C1 segment of cervical spinal cord (tissue), 14 donors: ENCODE results near the gene SERINC1.

Experiments
- DNase-seq, 14 donors: peaks; one replicate each; lab custom pipeline; 2025; lab: John Stamatoyannopoulos, UW

SERINC1 gene

GRCh38 chr6:122432816-122433215, 38.8 kb downstream of the SERINC1 start:
- DNase-seq: no peak

- no peak for DNase-seq
These were observed 39.8 kb downstream of the SERINC1 start for GRCh38 chr6:122431780-122432179.

GRCh38 chr6:122429323-122429722, 42.3 kb downstream of the SERINC1 start:
- no peak for DNase-seq

- no peak for DNase-seq
These were observed 42.8 kb downstream of the SERINC1 start for GRCh38 chr6:122428781-122429180.

- DNase-seq: no peak
These were observed 45.0 kb downstream of the SERINC1 start for GRCh38 chr6:122426597-122426996.

- no peak for DNase-seq
These were observed 47.9 kb downstream of the SERINC1 start for GRCh38 chr6:122423734-122424133.

GRCh38 chr6:122422614-122423267, 48.9 kb downstream of the SERINC1 start:
- DNase-seq: no peak

GRCh38 chr6:122422003-122422402, 49.6 kb downstream of the SERINC1 start:
- DNase-seq: no peak

- DNase-seq: no peak
These were observed 54.8 kb downstream of the SERINC1 start for GRCh38 chr6:122416825-122417224.

GRCh38 chr6:122412001-122412400, 59.6 kb downstream of the SERINC1 start:
- DNase-seq: no peak

GRCh38 chr6:122408702-122409458, 62.7 kb downstream of the SERINC1 start:
- no peak for DNase-seq

- DNase-seq: no peak
These were observed 63.4 kb downstream of the SERINC1 start for GRCh38 chr6:122408240-122408639.

GRCh38 chr6:122407712-122408111, 63.9 kb downstream of the SERINC1 start:
- no peak for DNase-seq

- DNase-seq: no peak
These were observed 65.4 kb downstream of the SERINC1 start for GRCh38 chr6:122406187-122406586.

- no peak for DNase-seq
These were observed 66.2 kb downstream of the SERINC1 start for GRCh38 chr6:122405417-122405816.

GRCh38 chr6:122404444-122404843, 67.2 kb downstream of the SERINC1 start:
- DNase-seq: no peak

- no peak for DNase-seq
These were observed 70.5 kb downstream of the SERINC1 start for GRCh38 chr6:122401104-122401503.

- DNase-seq: no peak
These were observed 71.0 kb downstream of the SERINC1 start for GRCh38 chr6:122400462-122401089.

- peak in 1 of 14 donors; percentile 39 for DNase-seq
These were observed 71.5 kb downstream of the SERINC1 start for GRCh38 chr6:122400121-122400450.

- peak; percentile 78 to 98 (median 96) for DNase-seq
These were observed 72.1 kb downstream of the SERINC1 start, which contains the start of gene HSF2 for GRCh38 chr6:122399348-122400120. TSS of gene HSF2 (plus strand) at chr6:122399652. CDS start at chr6:122399738, 86 bp downstream.

- no peak for DNase-seq
These were observed 72.6 kb downstream of the SERINC1 start for GRCh38 chr6:122399055-122399347.

GRCh38 chr6:122394016-122394415, 77.6 kb downstream of the SERINC1 start:
- no peak for DNase-seq
